ENCODE data around the gene IGF2BP3. TPM values are rescaled to one million over a fixed set of nuclear protein-coding genes. Genes with fewer than 3 reads are reported as not detected.

Gene IGF2BP3
- total RNA-seq, 2 donors from 2014 or later, result 0.15 to 0.60 TPM

DNA sequence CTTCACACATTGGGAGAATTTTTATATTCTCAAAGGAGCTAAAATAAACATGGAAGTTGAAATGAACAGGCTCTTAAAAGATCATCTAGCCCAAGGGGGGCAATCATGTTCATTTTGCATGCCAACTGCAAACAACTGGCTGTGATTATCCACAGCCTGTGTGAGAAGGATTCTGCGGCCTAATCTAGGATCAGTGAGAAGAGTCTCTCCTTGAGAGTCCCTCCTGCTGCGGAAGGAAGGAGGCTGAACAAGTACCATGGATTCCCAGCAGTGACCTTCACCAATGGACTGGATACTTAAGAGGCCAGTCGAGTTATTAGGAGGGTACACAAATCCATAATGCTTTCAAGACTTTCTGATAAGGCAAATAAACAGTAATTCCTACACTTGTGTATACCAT is 76.7 kb downstream of the IGF2BP3 start:
- intact Hi-C loops (cut with DNase I), result no loop called here
- ATAC-seq (no peak), DNase-seq (no peak)

DNA sequence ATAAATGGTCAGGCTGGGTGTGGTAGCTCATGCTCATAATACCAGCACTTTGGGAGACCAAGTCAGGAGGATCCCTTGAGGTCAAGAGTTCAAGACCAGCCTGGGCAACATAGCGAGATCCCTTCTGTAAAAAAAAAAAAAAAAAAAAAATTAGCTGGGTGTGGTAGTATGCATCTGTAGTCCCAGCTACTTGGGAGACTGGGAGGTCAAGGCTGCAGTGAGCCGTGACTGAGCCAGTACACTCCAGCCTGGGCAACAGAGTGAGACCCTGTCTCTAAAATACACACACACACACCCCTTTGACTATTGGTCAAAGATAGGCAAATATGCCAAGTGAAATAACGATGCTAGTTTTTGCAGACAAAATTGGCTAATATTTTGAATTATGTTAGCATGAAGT is 80.6 kb downstream of the IGF2BP3 start:
- intact Hi-C loops (cut with DNase I), result no loop called here
- DNase-seq (no peak), ATAC-seq (no peak)

DNA sequence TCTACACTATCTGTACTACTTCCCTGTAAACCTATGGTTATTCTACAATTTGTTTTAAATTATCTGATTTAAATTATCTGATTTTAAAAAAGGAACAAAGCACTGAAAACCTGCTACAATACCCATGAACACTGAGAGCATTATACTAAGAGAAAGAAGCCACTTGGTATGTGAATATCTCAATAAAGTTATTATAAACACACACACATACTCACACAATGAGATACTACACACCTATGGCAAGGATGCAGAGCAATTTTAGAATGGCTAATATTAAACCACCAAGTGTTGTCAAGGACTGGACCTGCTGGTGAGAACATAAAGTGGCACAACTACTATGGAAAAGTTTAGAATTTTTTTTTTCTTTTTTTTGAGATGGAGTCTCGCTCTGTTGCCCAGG is 82.7 kb downstream of the IGF2BP3 start:
- DNase-seq (no peak), ATAC-seq (no peak)
- intact Hi-C loops (cut with DNase I), result no loop called here

DNA sequence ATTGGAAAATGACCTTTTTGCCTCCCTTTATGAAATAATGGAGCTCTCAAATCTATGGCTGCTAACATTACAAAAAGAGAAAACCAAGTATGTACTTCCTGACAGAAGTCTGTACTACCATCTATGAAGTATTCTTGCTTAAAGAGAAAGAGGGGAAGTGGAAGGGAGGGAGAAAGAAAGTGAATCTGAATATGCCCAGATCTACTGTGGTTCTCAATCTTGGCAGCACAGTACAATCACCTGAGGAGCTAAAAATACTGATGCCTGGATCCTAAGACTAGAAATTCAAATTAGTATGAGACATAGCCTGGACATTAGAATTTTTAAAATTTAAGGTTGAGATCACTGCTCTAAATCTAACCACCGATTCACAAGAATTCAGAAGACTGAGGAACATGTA is 85.2 kb downstream of the IGF2BP3 start:
- no peak for DNase-seq
- intact Hi-C loops (cut with DNase I), result no loop called here
- ATAC-seq, result no peak

DNA sequence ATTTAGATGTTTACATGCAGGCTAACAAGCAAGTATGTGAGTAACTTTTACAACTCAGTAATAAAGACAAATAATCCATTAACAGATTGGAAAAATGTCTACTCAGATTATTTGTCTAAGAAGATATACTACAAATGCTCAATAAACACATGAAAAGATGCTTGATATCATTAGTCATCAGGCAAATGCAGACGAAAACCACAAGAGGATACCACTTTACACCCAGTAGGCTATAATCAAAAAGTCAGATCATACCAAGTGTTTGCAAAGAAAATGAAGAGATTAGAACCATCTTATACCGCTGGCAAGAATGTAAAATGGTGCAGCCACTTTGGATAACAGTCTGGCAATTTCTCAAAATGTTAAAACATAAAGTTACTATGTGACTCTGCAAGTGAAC is 87.1 kb downstream of the IGF2BP3 start:
- DNase-seq, result no peak
- ATAC-seq, result no peak
- intact Hi-C loops (cut with DNase I), result no loop called here

DNA sequence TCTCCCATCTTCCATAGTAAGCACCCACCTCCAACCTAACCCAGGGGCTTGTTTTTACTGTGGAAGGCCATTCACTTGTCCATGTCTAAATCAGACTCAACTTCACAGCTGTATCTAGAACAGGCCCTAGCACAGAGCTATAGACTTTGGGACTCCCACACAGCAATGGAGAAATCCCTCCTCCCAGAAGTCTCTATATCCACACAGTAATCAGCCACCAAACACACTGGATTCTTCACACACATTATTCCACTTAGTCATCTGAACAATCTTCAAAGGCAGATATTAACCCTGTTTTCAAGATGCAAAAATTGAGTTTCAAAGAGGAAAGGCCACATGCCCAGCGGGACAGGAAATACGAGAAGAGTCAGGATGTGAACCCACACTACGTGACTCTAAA is 89.3 kb downstream of the IGF2BP3 start:
- no peak for DNase-seq
- intact Hi-C loops (cut with DNase I), result no loop called here
- no peak for ATAC-seq

DNA sequence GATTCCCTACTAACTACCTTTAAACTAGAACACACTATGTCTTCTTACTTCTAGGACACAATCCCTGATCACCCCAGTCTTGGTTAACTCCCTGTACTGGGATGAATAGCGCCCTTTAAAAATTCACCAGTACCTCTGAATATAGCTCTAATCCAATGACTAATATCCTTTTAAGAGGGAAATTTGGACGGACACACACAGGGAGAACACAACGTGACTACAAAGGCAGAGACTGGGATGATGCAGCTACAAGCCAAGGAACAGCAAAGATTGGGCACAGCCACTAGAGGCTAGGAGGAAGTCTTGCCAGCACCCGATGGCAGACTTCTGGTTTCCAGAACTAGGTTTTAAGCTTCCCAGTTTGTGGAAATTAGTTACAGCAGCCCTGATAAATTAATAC is 89.7 kb downstream of the IGF2BP3 start:
- DNase-seq (no peak), ATAC-seq (no peak)
- intact Hi-C loops (cut with DNase I), result no loop called here

DNA sequence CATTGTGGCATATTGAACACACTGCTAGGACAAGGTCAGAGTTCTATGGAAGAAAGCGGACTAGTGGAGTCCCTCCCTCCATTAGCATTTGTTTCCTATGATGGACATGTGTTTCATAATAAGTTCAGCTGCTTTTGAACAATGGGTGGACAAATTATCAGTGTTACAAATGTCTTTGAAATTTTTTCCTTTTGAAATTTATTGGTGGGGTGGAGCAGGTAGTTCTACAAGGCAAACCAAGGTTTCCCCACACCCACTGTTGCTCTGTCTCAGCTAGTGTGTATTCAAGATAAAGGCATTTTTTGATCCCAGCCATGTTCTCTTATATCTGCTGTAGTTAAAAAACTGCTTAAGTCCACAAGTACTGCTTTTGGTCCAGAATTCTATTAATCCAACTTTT is 91.3 kb downstream of the IGF2BP3 start:
- intact Hi-C loops (cut with DNase I), result no loop called here
- DNase-seq (no peak), ATAC-seq (no peak)

DNA sequence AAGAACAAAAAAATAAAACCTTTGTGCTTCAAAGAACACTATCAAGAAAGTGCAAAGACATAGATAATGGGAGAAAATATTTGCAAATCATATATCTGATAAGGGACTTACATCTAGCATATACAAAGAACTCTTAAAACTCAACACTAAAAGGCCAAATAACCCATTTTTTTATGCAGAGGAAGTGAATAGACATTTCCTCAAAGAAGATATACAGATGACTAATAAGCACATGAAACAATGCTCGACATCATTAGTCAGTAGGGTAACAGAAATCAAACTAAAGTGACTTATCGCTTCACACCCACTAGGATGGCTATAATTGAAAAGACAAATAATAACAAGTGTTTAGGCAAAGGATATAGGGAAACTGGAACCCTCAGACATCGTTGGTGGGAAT is 93.2 kb downstream of the IGF2BP3 start:
- ATAC-seq (no peak), DNase-seq (no peak)
- intact Hi-C loops (cut with DNase I), result no loop called here

DNA sequence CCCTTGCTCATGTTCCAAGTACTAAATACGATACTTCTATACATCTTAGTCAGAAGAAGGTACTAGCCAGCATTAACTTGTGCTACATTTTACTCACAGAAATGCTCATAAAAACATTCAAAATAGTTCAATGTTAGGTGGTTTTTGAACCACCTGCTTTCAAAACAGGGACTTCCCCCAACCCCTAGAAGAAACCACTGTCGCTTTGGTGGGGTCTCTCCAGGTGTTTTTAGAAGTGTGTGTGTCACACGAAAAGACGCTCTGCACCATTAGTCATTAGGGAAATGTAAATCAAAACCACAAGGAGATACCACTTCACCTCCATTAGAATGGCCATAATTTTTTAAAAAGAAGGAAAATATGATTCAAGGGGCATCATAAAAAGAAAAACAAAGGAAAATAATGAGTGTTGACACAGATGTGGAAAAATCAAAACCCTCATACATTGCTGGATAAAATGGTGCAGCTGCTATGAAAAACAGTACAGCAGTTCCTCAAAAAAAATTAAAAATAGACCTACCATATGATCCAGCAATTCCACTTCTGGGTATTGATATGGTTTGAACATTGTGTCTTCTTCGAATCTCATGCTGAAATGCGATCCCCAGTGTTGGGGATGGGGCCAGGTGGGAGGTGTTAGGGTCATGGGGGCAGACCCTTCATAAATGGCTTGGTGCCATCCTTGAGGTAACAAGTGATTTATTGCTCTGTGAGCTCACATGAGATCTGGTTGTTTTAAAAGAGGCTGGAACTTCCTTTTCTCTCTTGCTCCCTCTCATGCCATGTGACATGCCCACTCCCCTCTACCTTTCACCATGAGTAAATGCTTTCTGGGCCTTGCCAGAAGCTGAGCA is 96.9 kb downstream of the IGF2BP3 start:
- DNase-seq (no peak), ATAC-seq (no peak)
- intact Hi-C loops (cut with DNase I), result no loop called here

DNA sequence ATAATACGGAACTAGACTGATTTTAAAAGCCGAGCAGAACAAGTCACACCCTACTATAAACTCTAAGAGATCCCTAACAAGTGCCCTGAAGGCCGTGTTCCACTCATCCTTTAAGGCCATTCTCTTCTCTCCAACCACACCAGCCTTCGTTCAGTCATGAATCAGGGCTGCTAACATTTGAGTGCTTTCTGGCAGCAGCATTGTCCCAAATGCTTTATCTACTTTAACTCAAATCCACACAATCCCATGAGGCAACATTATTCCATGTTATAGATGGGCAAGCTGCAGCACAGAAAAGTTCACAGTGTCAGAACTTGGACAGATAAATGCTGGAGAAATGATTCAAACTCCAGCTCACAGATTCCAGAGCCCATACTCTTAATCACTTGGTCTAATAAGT is 97.7 kb downstream of the IGF2BP3 start:
- intact Hi-C loops (cut with DNase I), result no loop called here
- ATAC-seq (no peak), DNase-seq (no peak)

DNA sequence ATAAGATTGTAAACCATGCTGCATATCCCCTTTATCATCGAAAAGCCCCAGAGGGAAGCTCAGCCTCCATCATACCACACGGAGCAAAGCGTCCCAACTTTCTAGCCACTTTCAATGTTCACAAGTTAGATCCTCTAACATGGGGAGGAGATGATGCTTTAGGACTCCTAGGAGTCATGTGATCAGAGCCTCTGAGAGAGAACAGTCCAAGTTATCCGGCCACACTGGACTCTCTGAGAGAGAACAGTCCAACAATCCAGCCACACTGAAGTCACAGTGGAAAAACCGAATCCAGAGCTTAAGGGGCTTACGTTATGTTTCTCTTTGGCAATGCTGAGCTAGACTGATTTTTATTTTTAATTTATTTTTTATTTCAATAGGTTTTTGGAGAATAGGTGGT is 98.6 kb downstream of the IGF2BP3 start:
- intact Hi-C loops (cut with DNase I), result no loop called here
- no peak for ATAC-seq
- no peak for DNase-seq

DNA sequence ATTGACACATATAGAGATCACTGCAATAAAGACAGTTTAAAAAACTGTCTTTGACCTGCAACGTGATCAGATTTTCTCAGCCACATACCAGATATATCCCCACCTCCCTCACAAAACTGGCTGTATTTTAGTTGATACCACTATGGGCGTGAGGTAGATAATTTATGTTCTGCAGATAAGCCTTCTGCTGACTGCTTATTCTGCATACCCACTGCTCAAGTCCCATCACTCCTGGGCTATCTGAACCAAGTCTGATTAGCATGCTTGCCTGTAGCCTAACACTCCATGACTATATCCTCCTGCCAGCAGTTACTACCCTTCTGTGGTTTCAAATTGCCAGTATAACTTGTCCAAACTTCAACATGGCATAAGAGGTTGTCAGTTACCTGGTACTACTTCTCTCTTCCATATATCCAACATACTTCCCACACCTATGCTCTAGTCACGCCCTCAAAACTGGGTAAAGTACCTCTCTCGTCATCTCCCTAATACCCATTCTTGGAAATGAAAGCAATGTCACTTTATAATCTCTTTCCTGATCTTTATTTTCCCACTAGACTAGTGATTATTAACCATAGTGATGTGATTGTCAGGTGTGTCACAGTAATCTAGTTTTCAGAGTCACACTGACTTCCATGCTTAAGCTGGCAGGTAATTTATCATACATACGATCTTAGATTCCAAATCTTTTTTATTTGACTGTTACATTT is 100.4 kb downstream of the IGF2BP3 start:
- intact Hi-C loops (cut with DNase I), result no loop called here
- no peak for DNase-seq
- no peak for ATAC-seq

DNA sequence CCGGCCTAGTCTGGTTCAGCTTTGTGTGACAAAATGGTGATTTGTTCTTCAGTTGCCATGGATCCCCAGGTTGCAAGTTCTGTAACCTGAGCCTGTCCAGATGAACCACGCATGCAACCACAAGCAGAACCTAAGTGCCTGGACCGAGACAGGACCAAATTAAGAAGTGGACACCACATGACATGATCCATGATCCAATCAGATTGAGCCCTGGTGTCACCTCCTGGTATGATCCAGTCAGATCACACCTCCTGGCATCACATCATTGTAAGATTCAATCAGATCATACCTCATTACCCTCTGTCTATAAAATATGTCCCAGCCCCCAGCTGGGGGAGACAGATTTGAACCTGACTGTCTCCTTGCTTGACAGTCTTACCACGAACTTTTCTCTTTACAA is 101.2 kb downstream of the IGF2BP3 start:
- intact Hi-C loops (cut with DNase I), result no loop called here
- DNase-seq, result no peak
- no peak for ATAC-seq

DNA sequence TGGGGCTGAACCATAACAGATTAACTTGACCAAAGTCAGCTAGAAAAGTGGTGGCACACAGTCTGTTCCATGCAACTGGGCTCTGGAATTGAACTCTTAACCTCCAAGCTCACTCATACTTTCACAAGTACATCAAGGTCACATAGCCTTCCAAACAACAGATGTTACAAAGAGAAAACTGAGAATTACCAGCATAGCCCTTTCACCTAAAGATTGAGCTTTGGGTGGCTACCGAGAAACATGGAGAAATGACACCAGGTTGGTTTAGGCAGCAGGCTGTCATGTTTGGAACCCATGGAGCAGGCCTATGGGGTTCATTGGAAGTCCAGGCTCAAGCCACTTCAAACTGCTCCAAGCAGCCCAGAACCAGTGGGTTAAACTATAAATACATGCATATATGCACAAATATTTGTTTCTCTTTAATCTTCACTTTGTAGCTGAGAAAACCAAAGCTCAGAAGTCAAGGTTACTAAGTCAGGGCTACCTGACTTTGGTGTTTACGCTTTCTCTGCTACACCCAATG is 112.1 kb downstream of the IGF2BP3 start:
- ATAC-seq (no peak), DNase-seq (no peak)
- intact Hi-C loops (cut with DNase I), result no loop called here

DNA sequence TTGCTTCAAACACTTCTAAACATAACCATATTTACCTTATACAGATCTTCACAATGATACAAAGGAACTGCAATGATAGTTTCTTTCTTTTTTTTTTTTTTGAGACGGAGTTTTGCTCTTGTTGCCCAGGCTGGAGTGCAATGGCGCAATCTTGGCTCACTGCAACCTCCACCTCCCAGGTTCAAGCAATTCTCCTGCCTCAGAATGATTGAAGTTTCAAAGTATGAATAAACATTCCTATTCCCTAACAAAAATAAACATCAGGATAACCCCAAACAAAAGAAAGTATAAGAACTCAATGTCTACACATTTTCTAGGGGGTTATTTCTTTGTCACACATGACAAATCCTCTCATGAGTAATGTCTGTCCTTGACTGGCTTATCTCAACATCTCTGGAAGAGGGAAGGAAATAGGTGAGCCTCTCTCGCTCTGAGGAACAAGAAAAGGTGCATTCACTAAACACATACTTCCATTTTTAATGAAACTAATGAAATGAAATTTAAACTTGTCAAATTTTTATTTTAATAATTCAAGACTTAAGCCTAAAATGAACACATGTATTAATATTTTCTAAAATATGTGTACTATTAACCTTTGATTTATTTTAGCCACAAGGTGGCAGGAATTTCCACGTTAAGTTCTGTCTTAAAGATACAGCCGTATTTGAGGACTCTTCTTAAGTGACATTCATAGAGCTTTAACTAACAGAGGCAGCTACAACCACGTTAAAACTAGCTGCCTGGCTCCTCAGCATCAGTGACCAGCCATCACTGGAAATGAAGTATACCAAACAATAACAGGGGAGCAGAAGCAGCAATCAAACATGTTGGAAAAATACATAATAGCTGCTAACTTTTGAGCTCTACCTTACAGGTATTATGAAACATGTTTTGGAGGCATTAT is 112.8 kb downstream of the IGF2BP3 start:
- ATAC-seq, result no peak
- no peak for DNase-seq
- intact Hi-C loops (cut with DNase I), result no loop called here

DNA sequence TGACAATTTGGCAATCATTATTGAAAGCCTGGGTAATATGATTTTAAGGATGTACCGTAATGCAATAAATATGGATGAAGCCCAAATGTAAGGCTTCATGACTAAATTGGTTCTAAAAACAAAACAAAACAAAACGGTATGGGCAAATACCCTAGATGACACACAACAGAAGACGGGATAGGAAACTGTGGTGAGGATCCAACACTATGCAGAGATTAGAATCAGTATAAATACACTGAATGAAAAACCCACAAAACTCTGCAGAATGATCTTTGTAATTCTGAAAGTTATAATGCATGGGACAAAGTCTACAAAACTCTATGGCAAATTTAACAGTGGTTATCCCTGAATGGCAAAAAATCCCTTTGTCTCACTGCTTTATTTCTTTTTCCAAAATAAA is 113.6 kb downstream of the IGF2BP3 start:
- intact Hi-C loops (cut with DNase I), result no loop called here
- ATAC-seq, result no peak
- DNase-seq, result no peak

DNA sequence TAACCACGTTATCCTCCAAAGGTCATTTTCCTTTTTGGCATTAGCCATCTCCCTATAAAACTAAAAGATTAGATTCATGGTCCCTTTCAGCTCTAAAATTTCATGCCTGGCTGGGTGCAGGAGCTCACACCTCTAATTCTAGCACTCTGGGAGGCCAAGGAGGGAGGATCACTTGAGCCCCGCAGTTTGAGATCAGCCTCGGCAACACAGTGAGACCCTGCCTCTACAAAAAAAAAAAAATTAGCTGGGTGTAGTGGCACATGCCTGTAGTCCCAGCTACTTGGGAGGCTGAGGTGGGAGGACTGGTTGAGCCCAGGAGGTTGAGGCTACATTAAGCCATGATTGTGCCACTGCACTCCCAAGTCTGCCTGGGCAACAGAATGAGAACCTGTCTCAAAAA is 114.1 kb downstream of the IGF2BP3 start:
- intact Hi-C loops (cut with DNase I), result no loop called here
- DNase-seq (no peak), ATAC-seq (no peak)

DNA sequence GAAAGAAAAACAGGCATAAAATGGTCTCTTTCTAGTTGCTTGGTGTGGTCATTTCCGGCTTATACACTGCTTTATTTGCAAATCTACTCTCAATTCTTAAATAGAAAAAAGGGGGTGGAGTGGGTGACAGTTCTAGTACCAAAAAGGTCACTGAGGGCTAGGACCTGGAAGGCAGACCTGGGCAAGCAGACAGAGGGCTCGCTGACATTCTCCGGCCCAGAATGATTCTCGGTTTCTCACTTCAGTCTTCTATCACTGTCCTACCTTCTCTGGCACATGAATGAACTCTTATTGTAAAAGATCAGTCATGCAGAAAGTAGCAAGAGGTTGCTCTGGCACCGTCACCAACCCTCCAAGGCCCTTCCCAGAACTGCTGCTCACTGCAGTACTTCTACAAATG is 117.1 kb downstream of the IGF2BP3 start:
- DNase-seq (no peak), ATAC-seq (no peak)
- intact Hi-C loops (cut with DNase I), result no loop called here

DNA sequence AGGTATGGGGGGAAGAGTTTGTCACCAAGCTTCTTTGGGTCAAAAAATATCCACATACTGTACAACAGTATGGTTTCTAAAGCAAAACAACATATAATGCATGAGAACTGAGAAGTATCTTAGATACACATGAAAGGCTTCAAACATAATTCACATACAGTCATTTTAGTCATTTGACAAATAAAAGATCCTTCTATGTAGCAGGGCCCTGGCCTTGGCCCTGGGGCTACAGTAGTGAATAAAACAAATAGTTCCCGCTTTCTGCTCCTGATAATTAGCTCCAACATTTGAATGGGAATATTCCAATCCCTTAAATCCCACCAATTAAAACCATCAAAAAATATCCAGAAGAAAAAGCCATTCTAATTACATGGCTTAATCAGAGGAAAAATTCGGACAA is 119.8 kb downstream of the IGF2BP3 start:
- intact Hi-C loops (cut with DNase I), result no loop called here
- no peak for ATAC-seq
- DNase-seq, result no peak

Measured in left cardiac atrium (tissue), 4 donors.